ENCODE data around the gene PHACTR3.

The PHACTR3 gene

GRCh38 chr20:59665656-59666555, 61.6 kb downstream of the PHACTR3 start:
- Histone ChIP-seq H2AFZ (no peak overlapping the region), H3K9me3 (ENCODE audit: control insufficient read depth, low read length) (no peaks in the 10 kb centered on the region), H3K4me1 (no peaks in the 10 kb centered on the region), H3K4me3 (ENCODE audit: low read depth, low read length) (no peak overlapping the region), H3K27me3 (ENCODE audit: control insufficient read depth, insufficient read depth, low read length) (no peaks in the 10 kb centered on the region), H3K4me2 (ENCODE audit: low read length) (no peak overlapping the region), H3K79me2 (no peaks in the 10 kb centered on the region), H3K36me3 (ENCODE audit: control insufficient read depth, insufficient read depth, low read length) (no peaks in the 10 kb centered on the region), H3K9ac (no peak overlapping the region), H3K27ac (no peak overlapping the region)
- TF ChIP-seq CTCF (IDR thresholded peaks at IDR 0.05) = no peak

- H3K79me2 ChIP-seq = no peaks in the 10 kb centered on the region
- no peak overlapping the region for H3K9ac ChIP-seq
- H3K4me3 ChIP-seq (ENCODE audit: low read depth, low read length) = no peak overlapping the region
- H3K9me3 ChIP-seq (ENCODE audit: control insufficient read depth, low read length) = no peaks in the 10 kb centered on the region
- H2AFZ ChIP-seq = no peak overlapping the region
- no peak for TF ChIP-seq CTCF (IDR thresholded peaks at IDR 0.05)
- no peaks in the 10 kb centered on the region for H3K4me1 ChIP-seq
- H3K36me3 ChIP-seq (ENCODE audit: control insufficient read depth, insufficient read depth, low read length) = no peaks in the 10 kb centered on the region
- H3K27me3 ChIP-seq (ENCODE audit: control insufficient read depth, insufficient read depth, low read length) = no peaks in the 10 kb centered on the region
- no peak overlapping the region for H3K27ac ChIP-seq
- H3K4me2 ChIP-seq (ENCODE audit: low read length) = no peak overlapping the region
Measured at GRCh38 chr20:59666586-59666985, 62.2 kb downstream of the PHACTR3 start.

- Histone ChIP-seq H3K27ac (no peak overlapping the region), H3K4me3 (ENCODE audit: low read depth, low read length) (no peak overlapping the region), H3K79me2 (no peaks in the 10 kb centered on the region), H2AFZ (no peak overlapping the region), H3K9ac (no peak overlapping the region), H3K36me3 (ENCODE audit: control insufficient read depth, insufficient read depth, low read length) (no peaks in the 10 kb centered on the region), H3K4me1 (no peaks in the 10 kb centered on the region), H3K9me3 (ENCODE audit: control insufficient read depth, low read length) (no peaks in the 10 kb centered on the region), H3K27me3 (ENCODE audit: control insufficient read depth, insufficient read depth, low read length) (no peaks in the 10 kb centered on the region), H3K4me2 (ENCODE audit: low read length) (no peak overlapping the region)
- no peak for TF ChIP-seq CTCF (IDR thresholded peaks at IDR 0.05)
Measured at GRCh38 chr20:59667131-59667530, 62.8 kb downstream of the PHACTR3 start.

- Histone ChIP-seq H3K36me3 (ENCODE audit: control insufficient read depth, insufficient read depth, low read length) (no peaks in the 10 kb centered on the region), H3K4me2 (ENCODE audit: low read length) (no peak overlapping the region), H3K9ac (no peak overlapping the region), H3K9me3 (ENCODE audit: control insufficient read depth, low read length) (no peaks in the 10 kb centered on the region), H3K79me2 (no peaks in the 10 kb centered on the region), H2AFZ (no peak overlapping the region), H3K4me1 (no peaks in the 10 kb centered on the region), H3K27me3 (ENCODE audit: control insufficient read depth, insufficient read depth, low read length) (no peaks in the 10 kb centered on the region), H3K4me3 (ENCODE audit: low read depth, low read length) (no peak overlapping the region), H3K27ac (no peak overlapping the region)
- TF ChIP-seq CTCF (IDR thresholded peaks at IDR 0.05) = no peak
Measured at GRCh38 chr20:59667981-59668515, 63.7 kb downstream of the PHACTR3 start.

All from parathyroid adenoma (tissue), 2 donors.